Fibroblast of villous mesenchyme (primary cell): Measurements from ENCODE around the gene TMOD2. TPM values are rescaled to one million over a fixed set of nuclear protein-coding genes. Genes with fewer than 3 reads are reported as not detected.

Experiments
- DNase-seq: peaks from one replicate; pipeline ENCODE4 v3.0.0-alpha.2; 2010; ENCODE audit warnings: low read depth
- H3K4me3 ChIP-seq: 2 replicates; pipeline ENCODE4 v1.5.1; 2011; ENCODE audit warnings: low read depth, mild to moderate bottlenecking, low read length
- CTCF ChIP-seq: IDR thresholded peaks from 2 replicates; pipeline ENCODE4 v1.5.1; 2012; ENCODE audit warnings: low read depth, mild to moderate bottlenecking, low read length; ENCODE audit not compliant: insufficient read depth
- total RNA-seq: library from RNA; depleted of rRNA; stranded (reverse); fragments of >200 nt; gene quantifications from 2 replicates; pipeline ENCODE4 v1.2.3, GENCODE V29; 2012

Gene TMOD2
- total RNA-seq, 1 donor, result 7.3 TPM

DNA sequence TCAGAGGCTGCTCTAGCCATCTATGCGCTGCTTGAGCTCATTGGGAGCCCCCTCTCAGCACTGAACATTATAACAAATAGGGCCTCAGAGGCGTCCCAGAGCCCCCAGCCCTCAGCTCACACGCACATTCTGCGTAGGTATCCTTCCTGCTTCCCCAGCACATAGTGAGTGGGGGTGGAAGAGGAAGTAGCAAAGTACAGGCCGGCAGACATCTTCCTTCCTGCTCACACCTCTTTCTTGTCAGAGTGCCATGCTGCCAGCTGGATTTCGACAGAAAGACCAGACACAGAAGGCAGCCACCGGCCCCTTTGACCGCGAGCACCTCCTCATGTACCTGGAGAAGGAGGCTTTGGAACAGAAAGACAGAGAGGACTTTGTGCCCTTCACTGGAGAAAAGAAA is 16.6 kb downstream of the TMOD2 start:
- no peak overlapping the region for H3K4me3 ChIP-seq
- TF ChIP-seq CTCF, result no peak
- no peak for DNase-seq

- DNase-seq, result no peak
- no peak overlapping the region for H3K4me3 ChIP-seq
- TF ChIP-seq CTCF, result no peak
These were observed 19.5 kb downstream of the TMOD2 start for GRCh38 chr15:51770902-51771301.

- no peak overlapping the region for H3K4me3 ChIP-seq
- DNase-seq, result no peak
- TF ChIP-seq CTCF, result no peak
These were observed 20.4 kb downstream of the TMOD2 start for GRCh38 chr15:51771773-51772172.

DNA sequence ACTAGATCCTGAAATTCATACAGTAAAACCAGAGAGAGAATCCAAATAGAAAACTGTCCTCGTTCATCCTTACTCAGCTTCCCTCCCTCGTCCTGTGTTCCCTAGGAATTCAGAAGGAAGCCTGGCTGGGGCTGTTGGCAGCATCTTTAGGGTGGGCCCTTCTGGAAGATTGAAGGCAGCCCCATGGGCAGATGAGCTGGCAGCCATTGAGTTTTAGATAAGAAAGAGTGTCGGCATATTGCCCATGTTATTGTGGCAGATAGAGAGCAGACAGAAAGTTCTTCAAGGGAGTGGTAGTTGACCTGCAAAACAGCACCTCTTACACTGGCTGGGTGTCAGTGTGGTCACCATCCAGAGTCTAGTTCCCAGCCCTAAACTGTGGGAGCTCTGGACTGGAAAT is 23.5 kb downstream of the TMOD2 start:
- no peak for DNase-seq
- no peak for TF ChIP-seq CTCF
- H3K4me3 ChIP-seq, result no peak overlapping the region

- peak; percentile 88 for TF ChIP-seq CTCF
- H3K4me3 ChIP-seq, result no peak overlapping the region
- DNase-seq, result peak; percentile 58
These were observed 24.8 kb downstream of the TMOD2 start for GRCh38 chr15:51775967-51776816.

GRCh38 chr15:51776952-51777569 is 25.7 kb downstream of the TMOD2 start:
- peak; percentile 81 for DNase-seq
- TF ChIP-seq CTCF, result peak; percentile 84
- no peak overlapping the region for H3K4me3 ChIP-seq

- H3K4me3 ChIP-seq, result no peak overlapping the region
- TF ChIP-seq CTCF, result no peak
- peak; percentile 18 for DNase-seq
These were observed 29.2 kb downstream of the TMOD2 start for GRCh38 chr15:51780636-51781035.
